Tibial artery (tissue), 4 donors: ENCODE results near the gene SDHB.
A peak's percentile ranks its signal among the peaks of the same experiment; 100 is the strongest.

Experiments
- DNase-seq, 2 donors: peaks; one replicate each; pipeline ENCODE4 v3.0.0-alpha.2; 2019
- H3K27ac ChIP-seq, 2 donors: fragments of 200-600 bp; sonication (generic) in 1 of 2; 1 replicate in 1 of 2; 2 replicates in 1 of 2; pipeline ENCODE4 v1.5.1; 2018 to 2019; ENCODE audit warnings: mild to moderate bottlenecking in 1 of 2
- H3K27me3 ChIP-seq, 2 donors: fragments of 200-600 bp; sonication (generic) in 1 of 2; one replicate each; pipeline versions ENCODE4 v1.5.1 to v1.6.0; 2016 to 2019
- H3K36me3 ChIP-seq, 3 donors: fragments of 200-600 bp; sonication (generic) in 2 of 3; one replicate each; pipeline ENCODE4 v1.5.1; 2016 to 2019; ENCODE audit warnings: mild to moderate bottlenecking in 2 of 3
- H3K4me1 ChIP-seq, 4 donors: fragments of 200-600 bp; sonication (generic) in 2 of 4; 1 replicate in 3 of 4; 2 replicates in 1 of 4; pipeline ENCODE4 v1.5.1; 2016 to 2019
- H3K4me3 ChIP-seq, 2 donors: fragments of 200-600 bp; sonication (generic) in 1 of 2; 1 replicate in 1 of 2; 2 replicates in 1 of 2; pipeline ENCODE4 v1.5.1; 2018 to 2019; ENCODE audit warnings: mild to moderate bottlenecking in 2 of 2
- H3K9me3 ChIP-seq, 3 donors: fragments of 200-600 bp; sonication (generic) in 1 of 3; one replicate each; pipeline ENCODE4 v1.5.1; 2016 to 2019
- intact Hi-C: fragments of 100-400 bp; cut with DNase I; formaldehyde crosslinking; loops from one replicate; pipeline ENCODE4 v1.15.0; 2023; ENCODE audit warnings: low total_unique reads
- TF ChIP-seq, protein P1 (sequence below), 2 experiments: fragments of 200-600 bp in 1 of 2; fragments of 450-650 bp in 1 of 2; IDR thresholded peaks; one replicate each; pipeline ENCODE4 v1.5.1; 2017 to 2019; ENCODE audit warnings: antibody characterized with exemption in 2 of 2, mild to moderate bottlenecking in 1 of 2, moderate library complexity in 1 of 2

The SDHB gene

DNA sequence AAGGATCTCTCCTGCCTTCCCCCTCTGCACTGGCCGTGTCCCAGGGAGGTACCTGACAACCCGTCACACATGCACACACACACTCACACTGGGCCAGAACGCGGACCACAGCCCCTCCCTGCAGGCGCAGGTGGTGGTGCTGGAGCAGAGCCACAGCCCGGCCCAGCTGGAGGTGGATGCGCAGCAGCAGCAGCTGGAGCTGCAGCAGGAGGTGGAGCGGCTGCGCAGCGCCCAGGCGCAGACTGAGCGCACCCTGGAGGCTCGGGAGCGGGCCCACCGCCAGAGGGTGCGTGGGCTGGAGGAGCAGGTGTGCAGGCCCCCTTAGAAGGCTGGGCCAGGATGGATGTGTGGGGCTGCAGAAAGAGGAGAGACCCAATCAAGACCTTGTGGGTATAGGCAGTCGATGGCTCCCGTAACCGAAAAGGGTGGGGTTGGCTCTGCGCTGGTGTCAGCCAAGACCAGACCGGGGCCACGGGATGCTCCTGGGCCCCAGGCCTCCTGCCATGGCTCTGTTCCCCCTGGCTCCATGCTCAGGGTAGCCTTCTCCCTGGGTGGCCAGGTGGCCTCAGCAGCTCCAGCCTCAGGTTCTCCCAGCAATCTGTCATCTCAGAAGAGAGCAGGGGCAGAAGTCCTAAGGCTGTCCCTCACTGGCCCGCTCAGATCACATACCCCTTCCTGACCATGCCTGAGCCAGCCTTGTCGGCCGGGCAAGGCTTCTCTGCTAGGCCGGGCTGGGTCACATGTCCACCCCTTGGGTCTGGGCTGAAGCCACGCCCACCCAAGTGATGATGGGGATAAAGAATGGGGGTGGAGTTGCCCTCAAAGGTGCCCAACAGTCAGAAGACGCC, 82.3 kb downstream of the SDHB start:
- peak; percentile 48 to 79 for DNase-seq
- Histone ChIP-seq H3K36me3 (peaks cover 4 to 47% (median 11%) of the 10 kb centered on the region in 3 donors), H3K9me3 (no peaks in the 10 kb centered on the region), H3K4me1 (peaks cover 0 to 37% (median 25%) of the 10 kb centered on the region in 4 donors), H3K27me3 (no peaks in the 10 kb centered on the region), H3K4me3 (no peak overlapping the region), H3K27ac (peak overlapping the region; percentile 50 to 57)
- TF ChIP-seq, protein P1, sequence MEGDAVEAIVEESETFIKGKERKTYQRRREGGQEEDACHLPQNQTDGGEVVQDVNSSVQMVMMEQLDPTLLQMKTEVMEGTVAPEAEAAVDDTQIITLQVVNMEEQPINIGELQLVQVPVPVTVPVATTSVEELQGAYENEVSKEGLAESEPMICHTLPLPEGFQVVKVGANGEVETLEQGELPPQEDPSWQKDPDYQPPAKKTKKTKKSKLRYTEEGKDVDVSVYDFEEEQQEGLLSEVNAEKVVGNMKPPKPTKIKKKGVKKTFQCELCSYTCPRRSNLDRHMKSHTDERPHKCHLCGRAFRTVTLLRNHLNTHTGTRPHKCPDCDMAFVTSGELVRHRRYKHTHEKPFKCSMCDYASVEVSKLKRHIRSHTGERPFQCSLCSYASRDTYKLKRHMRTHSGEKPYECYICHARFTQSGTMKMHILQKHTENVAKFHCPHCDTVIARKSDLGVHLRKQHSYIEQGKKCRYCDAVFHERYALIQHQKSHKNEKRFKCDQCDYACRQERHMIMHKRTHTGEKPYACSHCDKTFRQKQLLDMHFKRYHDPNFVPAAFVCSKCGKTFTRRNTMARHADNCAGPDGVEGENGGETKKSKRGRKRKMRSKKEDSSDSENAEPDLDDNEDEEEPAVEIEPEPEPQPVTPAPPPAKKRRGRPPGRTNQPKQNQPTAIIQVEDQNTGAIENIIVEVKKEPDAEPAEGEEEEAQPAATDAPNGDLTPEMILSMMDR (IDR thresholded peaks at IDR 0.05), result no peak
- intact Hi-C loops, result no loop called here

DNA sequence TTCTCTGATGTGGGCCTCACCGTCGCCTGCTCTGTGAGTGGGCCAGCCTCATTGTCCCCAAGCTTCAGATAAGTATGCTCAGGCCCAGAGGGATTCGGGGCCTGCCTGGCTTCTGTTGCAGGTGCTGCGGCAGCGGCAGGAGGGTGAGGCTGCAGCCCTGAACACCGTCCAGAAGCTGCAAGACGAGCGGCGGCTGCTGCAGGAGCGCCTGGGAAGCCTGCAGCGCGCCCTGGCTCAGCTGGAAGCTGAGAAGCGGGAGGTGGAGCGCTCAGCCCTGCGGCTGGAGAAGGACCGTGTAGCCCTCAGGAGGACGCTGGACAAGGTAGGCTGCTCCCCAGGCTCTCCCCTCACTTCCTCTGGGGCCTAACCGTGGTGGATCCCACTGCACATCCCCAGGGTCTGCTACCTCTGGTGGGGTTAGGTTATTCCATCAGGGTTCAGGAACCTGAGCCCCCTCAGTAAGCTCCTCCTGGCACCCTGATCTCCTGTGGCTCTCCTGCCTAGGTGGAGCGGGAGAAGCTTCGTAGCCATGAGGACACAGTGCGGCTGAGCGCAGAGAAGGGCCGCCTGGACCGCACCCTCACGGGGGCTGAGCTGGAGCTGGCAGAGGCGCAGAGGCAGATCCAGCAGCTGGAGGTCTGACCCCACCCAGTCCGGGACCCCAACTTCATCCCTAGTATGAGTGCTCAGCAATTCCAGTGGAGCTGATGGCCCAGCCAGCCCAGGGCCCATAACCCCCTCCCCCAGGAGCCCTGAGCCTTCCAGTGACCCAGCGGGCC, 83.5 kb downstream of the SDHB start:
- Histone ChIP-seq H3K4me3 (no peak overlapping the region), H3K27ac (no peak overlapping the region), H3K4me1 (peaks cover 0 to 33% (median 24%) of the 10 kb centered on the region in 4 donors), H3K27me3 (no peaks in the 10 kb centered on the region), H3K9me3 (no peaks in the 10 kb centered on the region), H3K36me3 (peaks cover 15 to 59% (median 24%) of the 10 kb centered on the region in 3 donors)
- TF ChIP-seq, protein P1 (IDR thresholded peaks at IDR 0.05), result no peak
- intact Hi-C loops, result no loop called here
- DNase-seq, result no peak

DNA sequence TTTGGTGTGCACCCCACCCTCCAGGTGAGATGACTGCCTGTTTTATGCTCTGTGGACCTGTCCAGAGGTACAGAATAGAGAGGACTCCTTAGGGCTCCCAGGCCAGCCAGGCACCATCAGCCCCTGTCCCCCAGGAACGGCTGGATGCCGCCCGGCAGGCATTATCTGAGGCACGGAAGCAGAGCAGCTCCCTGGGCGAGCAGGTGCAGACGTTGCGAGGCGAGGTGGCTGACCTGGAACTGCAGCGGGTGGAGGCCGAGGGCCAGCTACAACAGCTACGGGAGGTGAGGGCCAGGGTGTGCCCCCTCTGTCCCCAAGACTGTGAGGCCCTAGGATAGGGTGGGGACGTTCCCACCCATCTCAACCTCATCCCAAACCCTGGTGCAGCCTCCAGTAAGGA, 84.2 kb downstream of the SDHB start:
- DNase-seq, result no peak
- Histone ChIP-seq H3K27me3 (no peaks in the 10 kb centered on the region), H3K27ac (no peak overlapping the region), H3K36me3 (peaks cover 15 to 62% (median 30%) of the 10 kb centered on the region in 3 donors), H3K4me3 (no peak overlapping the region), H3K9me3 (no peaks in the 10 kb centered on the region), H3K4me1 (peaks cover 0 to 28% (median 19%) of the 10 kb centered on the region in 4 donors)
- TF ChIP-seq, protein P1 (IDR thresholded peaks at IDR 0.05), result no peak
- intact Hi-C loops, result no loop called here

DNA sequence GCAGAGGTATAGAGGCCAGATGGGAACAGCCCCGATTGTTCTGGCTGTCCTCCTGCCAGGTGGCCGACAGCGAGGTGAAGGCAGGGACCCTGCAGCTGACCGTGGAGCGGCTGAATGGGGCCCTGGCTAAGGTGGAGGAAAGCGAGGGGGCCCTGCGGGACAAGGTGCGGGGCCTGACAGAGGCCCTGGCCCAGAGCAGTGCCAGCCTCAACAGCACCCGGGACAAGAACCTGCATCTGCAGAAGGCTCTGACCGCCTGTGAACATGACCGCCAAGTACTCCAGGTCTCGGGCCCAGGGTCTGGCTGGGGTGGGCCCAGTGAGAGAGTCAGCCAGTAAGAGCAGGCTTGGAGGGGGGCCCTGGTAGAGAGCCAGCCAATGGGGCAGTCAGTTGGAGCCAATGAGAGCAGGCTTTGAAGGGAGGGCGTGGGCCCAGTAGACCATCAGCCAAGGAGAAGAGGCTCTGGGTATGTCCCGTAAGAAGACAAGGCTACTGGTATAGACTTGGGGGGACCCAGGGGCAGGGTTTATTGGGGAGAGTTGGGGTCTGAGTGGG, 84.7 kb downstream of the SDHB start:
- H3K4me1 ChIP-seq, result peaks cover 0 to 28% (median 19%) of the 10 kb centered on the region in 4 donors
- TF ChIP-seq, protein P1 (IDR thresholded peaks at IDR 0.05), result no peak
- no peak overlapping the region for H3K27ac ChIP-seq
- no peak overlapping the region for H3K4me3 ChIP-seq
- H3K27me3 ChIP-seq, result no peaks in the 10 kb centered on the region
- intact Hi-C loops, result no loop called here
- peaks cover 15 to 62% (median 31%) of the 10 kb centered on the region in 3 donors for H3K36me3 ChIP-seq
- H3K9me3 ChIP-seq, result no peaks in the 10 kb centered on the region
- no peak for DNase-seq
